GM12892 (cell line): ENCODE results near the gene ANKMY1.

ENCODE experiments used
- POLR2A ChIP-seq: IDR thresholded peaks from 2 replicates; pipeline ENCODE4 v1.6.1; 2011; ENCODE audit warnings: low read depth, low read length, control low read depth
- POLR2AphosphoS5 ChIP-seq: IDR thresholded peaks from 2 replicates; pipeline ENCODE4 v1.6.1; 2011; ENCODE audit warnings: low read depth, low read length, control low read depth

DNA sequence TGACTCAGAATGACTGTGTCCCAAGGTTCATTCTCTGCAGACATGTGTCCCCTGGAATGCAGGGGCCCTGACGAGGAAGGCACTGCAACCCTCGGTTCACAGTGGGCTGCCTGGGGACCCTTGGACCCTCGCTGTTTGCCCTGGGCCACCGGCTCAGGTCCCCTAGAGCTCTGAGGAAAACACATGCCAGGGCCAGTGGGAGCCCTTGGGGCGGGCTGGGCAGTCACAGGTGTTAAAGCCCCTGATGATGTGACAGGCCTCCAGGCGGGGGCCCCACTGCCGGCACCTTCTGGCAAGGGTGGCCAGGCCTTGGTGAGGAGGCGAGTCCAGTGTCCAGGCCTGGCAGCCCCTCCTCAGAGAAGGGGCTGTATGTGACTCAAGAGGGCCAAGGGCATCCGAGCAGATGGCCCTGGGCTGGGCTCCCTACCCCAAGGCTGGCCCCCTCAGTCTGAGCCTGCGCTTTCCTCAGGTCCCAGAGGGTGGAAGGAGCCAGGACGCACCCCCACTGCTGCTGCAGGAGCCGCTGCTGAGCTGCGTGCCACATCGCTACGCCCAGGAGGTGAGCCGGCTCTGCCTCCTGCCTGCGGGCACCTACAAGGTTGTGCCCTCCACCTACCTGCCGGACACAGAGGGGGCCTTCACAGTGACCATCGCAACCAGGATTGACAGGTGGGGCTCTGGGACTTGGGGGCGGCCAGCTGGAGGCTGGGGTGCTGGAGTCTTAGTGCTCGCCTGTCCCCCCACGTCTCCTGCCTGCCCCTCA, 39.8 kb upstream of the ANKMY1 start:
- TF ChIP-seq POLR2AphosphoS5 = no peak
- TF ChIP-seq POLR2A = no peak
